Uterus (tissue), 2 donors: ENCODE measurements around the gene GPR65.

Experiments
- POLR2A ChIP-seq, 2 donors: fragments of 450-650 bp; IDR thresholded peaks; one replicate each; pipeline ENCODE4 v1.6.1; 2016; ENCODE audit warnings: antibody characterized with exemption in 2 of 2, mild to moderate bottlenecking in 1 of 2, moderate library complexity in 1 of 2
- TF ChIP-seq, protein P1 (sequence below), 4 experiments: fragments of 200-600 bp in 2 of 4; fragments of 450-650 bp in 2 of 4; sonication (generic) in 2 of 4; IDR thresholded peaks; one replicate each; pipeline ENCODE4 v1.5.1; 2016 to 2019; ENCODE audit warnings: antibody characterized with exemption in 4 of 4, mild to moderate bottlenecking in 2 of 4, moderate library complexity in 1 of 4

GRCh38 chr14:88060576-88060975 lies 55.6 kb downstream of the GPR65 start:
- TF ChIP-seq, protein P1, sequence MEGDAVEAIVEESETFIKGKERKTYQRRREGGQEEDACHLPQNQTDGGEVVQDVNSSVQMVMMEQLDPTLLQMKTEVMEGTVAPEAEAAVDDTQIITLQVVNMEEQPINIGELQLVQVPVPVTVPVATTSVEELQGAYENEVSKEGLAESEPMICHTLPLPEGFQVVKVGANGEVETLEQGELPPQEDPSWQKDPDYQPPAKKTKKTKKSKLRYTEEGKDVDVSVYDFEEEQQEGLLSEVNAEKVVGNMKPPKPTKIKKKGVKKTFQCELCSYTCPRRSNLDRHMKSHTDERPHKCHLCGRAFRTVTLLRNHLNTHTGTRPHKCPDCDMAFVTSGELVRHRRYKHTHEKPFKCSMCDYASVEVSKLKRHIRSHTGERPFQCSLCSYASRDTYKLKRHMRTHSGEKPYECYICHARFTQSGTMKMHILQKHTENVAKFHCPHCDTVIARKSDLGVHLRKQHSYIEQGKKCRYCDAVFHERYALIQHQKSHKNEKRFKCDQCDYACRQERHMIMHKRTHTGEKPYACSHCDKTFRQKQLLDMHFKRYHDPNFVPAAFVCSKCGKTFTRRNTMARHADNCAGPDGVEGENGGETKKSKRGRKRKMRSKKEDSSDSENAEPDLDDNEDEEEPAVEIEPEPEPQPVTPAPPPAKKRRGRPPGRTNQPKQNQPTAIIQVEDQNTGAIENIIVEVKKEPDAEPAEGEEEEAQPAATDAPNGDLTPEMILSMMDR (IDR thresholded peaks at IDR 0.05): no peak
- TF ChIP-seq POLR2A (IDR thresholded peaks at IDR 0.05): no peak
